ENCODE data around the gene LGALS9C. TPM values are rescaled to one million over a fixed set of nuclear protein-coding genes. Genes with fewer than 3 reads are reported as not detected.
"Not testable (repeated sequence)": the region's sequence is repeated elsewhere in the genome, so short reads cannot be mapped to it uniquely, and the experiment has no call there.

Gene LGALS9C
- total RNA-seq, 2 experiments from 2014 or later, result 1.1 to 10.7 TPM

- DNase-seq, result peak; percentile 88
- H3K4me1 Mint-ChIP-seq; CTCF ChIA-PET; H3K36me3 Mint-ChIP-seq; H3K27me3 Mint-ChIP-seq; H3K9me3 Mint-ChIP-seq (ENCODE audit: low read depth): not testable (repeated sequence)
- Mint-ChIP-seq H3K27ac (peak overlapping the region; percentile 89), H3K4me3 (peak overlapping the region; percentile 54)
- peak; percentile 95 for ATAC-seq
Measured at GRCh38 chr17:18492712-18493480, 16.3 kb downstream of the LGALS9C start.

- H3K27me3 Mint-ChIP-seq; H3K4me1 Mint-ChIP-seq; H3K4me3 Mint-ChIP-seq; H3K9me3 Mint-ChIP-seq (ENCODE audit: low read depth); H3K27ac Mint-ChIP-seq; DNase-seq; ATAC-seq; H3K36me3 Mint-ChIP-seq; CTCF ChIA-PET: not testable (repeated sequence)
Measured at GRCh38 chr17:18494250-18494768, 17.7 kb downstream of the LGALS9C start.

GRCh38 chr17:18497044-18497443 lies 20.5 kb downstream of the LGALS9C start:
- DNase-seq; CTCF ChIA-PET; H3K27me3 Mint-ChIP-seq; H3K27ac Mint-ChIP-seq; ATAC-seq; H3K36me3 Mint-ChIP-seq; H3K9me3 Mint-ChIP-seq (ENCODE audit: low read depth); H3K4me1 Mint-ChIP-seq; H3K4me3 Mint-ChIP-seq: not testable (repeated sequence)

GRCh38 chr17:18499100-18499499 lies 22.5 kb downstream of the LGALS9C start:
- ATAC-seq; H3K9me3 Mint-ChIP-seq (ENCODE audit: low read depth); H3K4me3 Mint-ChIP-seq; DNase-seq; H3K27ac Mint-ChIP-seq; H3K27me3 Mint-ChIP-seq; H3K36me3 Mint-ChIP-seq; CTCF ChIA-PET; H3K4me1 Mint-ChIP-seq: not testable (repeated sequence)

GRCh38 chr17:18499756-18500155 lies 23.2 kb downstream of the LGALS9C start:
- CTCF ChIA-PET, H3K36me3 Mint-ChIP-seq, H3K27me3 Mint-ChIP-seq: not testable (repeated sequence)

GRCh38 chr17:18500281-18500680 lies 23.7 kb downstream of the LGALS9C start:
- H3K27me3 Mint-ChIP-seq; DNase-seq; H3K36me3 Mint-ChIP-seq; H3K4me1 Mint-ChIP-seq; H3K27ac Mint-ChIP-seq; CTCF ChIA-PET; H3K9me3 Mint-ChIP-seq (ENCODE audit: low read depth); H3K4me3 Mint-ChIP-seq; ATAC-seq: not testable (repeated sequence)

More at GRCh38 chr17:18499756-18500155, 23.2 kb downstream of the LGALS9C start:
- H3K27ac Mint-ChIP-seq; H3K4me3 Mint-ChIP-seq; H3K4me1 Mint-ChIP-seq; H3K9me3 Mint-ChIP-seq (ENCODE audit: low read depth); DNase-seq; ATAC-seq: not testable (repeated sequence)

- DNase-seq; ATAC-seq; H3K36me3 Mint-ChIP-seq; H3K4me1 Mint-ChIP-seq; H3K27me3 Mint-ChIP-seq; H3K27ac Mint-ChIP-seq; H3K9me3 Mint-ChIP-seq (ENCODE audit: low read depth); CTCF ChIA-PET; H3K4me3 Mint-ChIP-seq: not testable (repeated sequence)
Measured at GRCh38 chr17:18500816-18501215, 24.2 kb downstream of the LGALS9C start.

GRCh38 chr17:18503221-18503620 lies 26.6 kb downstream of the LGALS9C start:
- H3K4me3 Mint-ChIP-seq; H3K9me3 Mint-ChIP-seq (ENCODE audit: low read depth); ATAC-seq; H3K27me3 Mint-ChIP-seq; H3K27ac Mint-ChIP-seq; H3K36me3 Mint-ChIP-seq; H3K4me1 Mint-ChIP-seq; CTCF ChIA-PET: not testable (repeated sequence)
- DNase-seq, result peak; percentile 44

GRCh38 chr17:18507729-18508128 lies 31.1 kb downstream of the LGALS9C start:
- H3K27me3 Mint-ChIP-seq; DNase-seq; H3K4me3 Mint-ChIP-seq; H3K36me3 Mint-ChIP-seq; H3K9me3 Mint-ChIP-seq (ENCODE audit: low read depth); CTCF ChIA-PET; H3K27ac Mint-ChIP-seq; H3K4me1 Mint-ChIP-seq: not testable (repeated sequence)
- ATAC-seq, result peak; percentile 51

- H3K27ac Mint-ChIP-seq; H3K9me3 Mint-ChIP-seq (ENCODE audit: low read depth); H3K36me3 Mint-ChIP-seq; DNase-seq; CTCF ChIA-PET; H3K4me1 Mint-ChIP-seq; H3K27me3 Mint-ChIP-seq; H3K4me3 Mint-ChIP-seq; ATAC-seq: not testable (repeated sequence)
Measured at GRCh38 chr17:18508667-18509066, 32.1 kb downstream of the LGALS9C start.

- H3K9me3 Mint-ChIP-seq (ENCODE audit: low read depth); DNase-seq; ATAC-seq; H3K4me1 Mint-ChIP-seq; H3K4me3 Mint-ChIP-seq; H3K36me3 Mint-ChIP-seq; H3K27me3 Mint-ChIP-seq; H3K27ac Mint-ChIP-seq: not testable (repeated sequence)
- CTCF ChIA-PET, result interaction anchor here (0.6 kb wide), 1 partner anchor 160 kb away, joined by 4 read pairs; no protein-coding TSS in a partner anchor
Measured at GRCh38 chr17:18521100-18521499, 44.5 kb downstream of the LGALS9C start.

GRCh38 chr17:18525015-18525414 lies 48.4 kb downstream of the LGALS9C start:
- ATAC-seq; H3K4me1 Mint-ChIP-seq; H3K36me3 Mint-ChIP-seq; DNase-seq; H3K4me3 Mint-ChIP-seq; H3K9me3 Mint-ChIP-seq (ENCODE audit: low read depth); H3K27ac Mint-ChIP-seq; H3K27me3 Mint-ChIP-seq; CTCF ChIA-PET: not testable (repeated sequence)

GRCh38 chr17:18526168-18526800 lies 49.7 kb downstream of the LGALS9C start:
- ATAC-seq; CTCF ChIA-PET; H3K4me1 Mint-ChIP-seq; DNase-seq; H3K4me3 Mint-ChIP-seq; H3K27me3 Mint-ChIP-seq; H3K27ac Mint-ChIP-seq; H3K36me3 Mint-ChIP-seq; H3K9me3 Mint-ChIP-seq (ENCODE audit: low read depth): not testable (repeated sequence)

GRCh38 chr17:18527354-18527753 lies 50.8 kb downstream of the LGALS9C start:
- H3K27me3 Mint-ChIP-seq, H3K4me1 Mint-ChIP-seq: not testable (repeated sequence)

More at GRCh38 chr17:18527354-18527753, 50.8 kb downstream of the LGALS9C start:
- H3K4me3 Mint-ChIP-seq; DNase-seq; CTCF ChIA-PET; H3K27ac Mint-ChIP-seq; ATAC-seq; H3K36me3 Mint-ChIP-seq; H3K9me3 Mint-ChIP-seq (ENCODE audit: low read depth): not testable (repeated sequence)

Measured in activated CD8-positive, alpha-beta memory T cell treated with anti-CD3 and anti-CD28 coated beads, Interleukin-2, amount 10 ng/mL, durations not matched to agents 7 days and 5 days (primary cell).